AG04449 (cell line): ENCODE data around the gene UBE2L5.
A peak's percentile ranks its signal among the peaks of the same experiment; 100 is the strongest.

ENCODE experiments used
- CTCF ChIA-PET: fragments of 350-600 bp; formaldehyde crosslinking; extraction: SDS; loops from one replicate; lab custom pipeline; 2021; ENCODE audit warnings: antibody characterized with exemption; lab: Yijun Ruan, JAX
- POLR2A ChIA-PET: fragments of 400-600, 350-600 bp; formaldehyde crosslinking; extraction: SDS; loops from one replicate; lab custom pipeline; 2020; ENCODE audit warnings: antibody characterized with exemption, inconsistent platforms; lab: Yijun Ruan, JAX
- DNase-seq: peaks from one replicate; pipeline ENCODE4 v3.0.0-alpha.2; 2010; ENCODE audit warnings: low read depth, low spot score
- H3K4me3 ChIP-seq: 2 replicates; pipeline ENCODE4 v1.5.1; 2011; ENCODE audit warnings: low read depth, mild to moderate bottlenecking, control low read depth, low read length
- CTCF ChIP-seq: IDR thresholded peaks from one replicate; pipeline ENCODE4 v1.5.1; 2011; ENCODE audit warnings: mild to moderate bottlenecking, moderate library complexity, low read length, control low read depth, inconsistent platforms; ENCODE audit not compliant: insufficient read depth; ENCODE audit errors: missing control alignments

Gene UBE2L5

GRCh38 chr13:30422054-30422839 lies at the start of gene UBE2L5:
Gene UBE2L5 (plus strand): TSS chr13:30422493. CDS start chr13:30427991, 5,498 bp downstream.
- POLR2A ChIA-PET: interaction anchor here (0.7 to 1.0 kb wide), 3 partner anchors 43 to 280 kb away, joined by 3 to 4 read pairs (median 3); partner anchors contain the start of gene HMGB1
- peak within 1 kb of the TSS; percentile 60 for H3K4me3 ChIP-seq
- CTCF ChIA-PET: interaction anchor here (1.0 kb wide), 1 partner anchor 13 kb away, joined by 5 read pairs; no protein-coding TSS in a partner anchor
- DNase-seq: no peak
- no peak for TF ChIP-seq CTCF

GRCh38 chr13:30373727-30374126 lies 48.6 kb upstream of the UBE2L5 start:
- H3K4me3 ChIP-seq: no peak overlapping the region
- DNase-seq: no peak
- POLR2A ChIA-PET: no interaction called here
- CTCF ChIA-PET: interaction anchor here (2.1 kb wide), 1 partner anchor 9 kb away, joined by 5 read pairs; no protein-coding TSS in a partner anchor
- TF ChIP-seq CTCF: no peak

- H3K4me3 ChIP-seq: no peak overlapping the region
- CTCF ChIA-PET: no interaction called here
- no peak for TF ChIP-seq CTCF
- DNase-seq: no peak
- POLR2A ChIA-PET: no interaction called here
Observed at GRCh38 chr13:30375265-30375835, 46.9 kb upstream of the UBE2L5 start.

GRCh38 chr13:30376426-30377311 lies 45.6 kb upstream of the UBE2L5 start:
- H3K4me3 ChIP-seq: no peak overlapping the region
- ChIA-PET POLR2A (no interaction called here), CTCF (interaction anchor here (0.7 to 1.1 kb wide), 2 partner anchors 13 to 37 kb away, joined by 3 read pairs; no protein-coding TSS in a partner anchor)
- DNase-seq: no peak
- TF ChIP-seq CTCF: no peak

GRCh38 chr13:30377312-30377685 lies 45.0 kb upstream of the UBE2L5 start:
- POLR2A ChIA-PET: no interaction called here
- no peak overlapping the region for H3K4me3 ChIP-seq
- CTCF ChIA-PET: interaction anchor here (1.1 kb wide), 1 partner anchor 37 kb away, joined by 3 read pairs; no protein-coding TSS in a partner anchor

More at GRCh38 chr13:30377312-30377685, 45.0 kb upstream of the UBE2L5 start:
- no peak for DNase-seq
- no peak for TF ChIP-seq CTCF
